SK-N-SH (cell line): ENCODE measurements around the gene HBA1.

Source experiments
- RFX5 ChIP-seq: IDR thresholded peaks from 2 replicates; pipeline ENCODE4 v1.6.1; 2012; ENCODE audit warnings: mild to moderate bottlenecking, improper control_type of control experiment, low read length
- SMC3 ChIP-seq: IDR thresholded peaks from 2 replicates; pipeline ENCODE4 v1.6.1; 2012; ENCODE audit warnings: low read depth, low read length, improper control_type of control experiment
- TF ChIP-seq, protein P1 (sequence below): fragments of 200-600 bp; sonication (generic); IDR thresholded peaks from 2 replicates; pipeline ENCODE4 v1.6.1; 2017; ENCODE audit warnings: antibody characterized with exemption, mild to moderate bottlenecking, moderate library complexity
- TF ChIP-seq, protein P2 (sequence below): IDR thresholded peaks from 2 replicates; pipeline ENCODE4 v1.6.1; 2012; ENCODE audit warnings: mild to moderate bottlenecking, low read depth, low read length, moderate library complexity

DNA sequence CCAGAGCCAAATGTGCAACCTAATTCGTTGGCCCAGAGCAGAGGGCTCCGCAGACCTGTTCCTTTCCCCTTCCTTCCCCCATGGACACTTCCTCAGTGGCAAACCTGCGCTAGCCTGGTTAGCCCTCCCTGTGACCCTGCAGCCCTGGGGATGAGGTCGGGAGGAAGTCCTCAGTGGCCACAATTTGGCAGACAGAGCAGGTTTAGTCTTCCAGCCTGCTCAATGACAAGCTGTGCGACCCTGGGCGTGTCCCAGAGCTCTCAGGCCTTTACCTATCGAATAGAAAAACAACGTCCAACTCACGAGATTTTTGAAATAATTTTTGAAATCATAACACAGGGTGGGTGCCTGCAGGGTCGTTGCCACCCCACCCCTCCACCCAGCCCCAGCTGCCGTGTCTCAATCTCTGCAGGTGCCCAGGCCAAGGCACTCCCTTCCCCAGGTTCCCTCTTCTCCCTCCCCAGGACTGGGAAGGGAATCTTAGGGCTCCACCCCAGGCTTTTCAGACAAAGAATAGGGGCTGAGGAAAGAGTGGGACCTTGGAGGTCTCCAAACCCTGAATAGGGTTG lies 9.3 kb upstream of the HBA1 start:
- TF ChIP-seq, protein P1, sequence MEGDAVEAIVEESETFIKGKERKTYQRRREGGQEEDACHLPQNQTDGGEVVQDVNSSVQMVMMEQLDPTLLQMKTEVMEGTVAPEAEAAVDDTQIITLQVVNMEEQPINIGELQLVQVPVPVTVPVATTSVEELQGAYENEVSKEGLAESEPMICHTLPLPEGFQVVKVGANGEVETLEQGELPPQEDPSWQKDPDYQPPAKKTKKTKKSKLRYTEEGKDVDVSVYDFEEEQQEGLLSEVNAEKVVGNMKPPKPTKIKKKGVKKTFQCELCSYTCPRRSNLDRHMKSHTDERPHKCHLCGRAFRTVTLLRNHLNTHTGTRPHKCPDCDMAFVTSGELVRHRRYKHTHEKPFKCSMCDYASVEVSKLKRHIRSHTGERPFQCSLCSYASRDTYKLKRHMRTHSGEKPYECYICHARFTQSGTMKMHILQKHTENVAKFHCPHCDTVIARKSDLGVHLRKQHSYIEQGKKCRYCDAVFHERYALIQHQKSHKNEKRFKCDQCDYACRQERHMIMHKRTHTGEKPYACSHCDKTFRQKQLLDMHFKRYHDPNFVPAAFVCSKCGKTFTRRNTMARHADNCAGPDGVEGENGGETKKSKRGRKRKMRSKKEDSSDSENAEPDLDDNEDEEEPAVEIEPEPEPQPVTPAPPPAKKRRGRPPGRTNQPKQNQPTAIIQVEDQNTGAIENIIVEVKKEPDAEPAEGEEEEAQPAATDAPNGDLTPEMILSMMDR: no peak
- TF ChIP-seq, protein P2, sequence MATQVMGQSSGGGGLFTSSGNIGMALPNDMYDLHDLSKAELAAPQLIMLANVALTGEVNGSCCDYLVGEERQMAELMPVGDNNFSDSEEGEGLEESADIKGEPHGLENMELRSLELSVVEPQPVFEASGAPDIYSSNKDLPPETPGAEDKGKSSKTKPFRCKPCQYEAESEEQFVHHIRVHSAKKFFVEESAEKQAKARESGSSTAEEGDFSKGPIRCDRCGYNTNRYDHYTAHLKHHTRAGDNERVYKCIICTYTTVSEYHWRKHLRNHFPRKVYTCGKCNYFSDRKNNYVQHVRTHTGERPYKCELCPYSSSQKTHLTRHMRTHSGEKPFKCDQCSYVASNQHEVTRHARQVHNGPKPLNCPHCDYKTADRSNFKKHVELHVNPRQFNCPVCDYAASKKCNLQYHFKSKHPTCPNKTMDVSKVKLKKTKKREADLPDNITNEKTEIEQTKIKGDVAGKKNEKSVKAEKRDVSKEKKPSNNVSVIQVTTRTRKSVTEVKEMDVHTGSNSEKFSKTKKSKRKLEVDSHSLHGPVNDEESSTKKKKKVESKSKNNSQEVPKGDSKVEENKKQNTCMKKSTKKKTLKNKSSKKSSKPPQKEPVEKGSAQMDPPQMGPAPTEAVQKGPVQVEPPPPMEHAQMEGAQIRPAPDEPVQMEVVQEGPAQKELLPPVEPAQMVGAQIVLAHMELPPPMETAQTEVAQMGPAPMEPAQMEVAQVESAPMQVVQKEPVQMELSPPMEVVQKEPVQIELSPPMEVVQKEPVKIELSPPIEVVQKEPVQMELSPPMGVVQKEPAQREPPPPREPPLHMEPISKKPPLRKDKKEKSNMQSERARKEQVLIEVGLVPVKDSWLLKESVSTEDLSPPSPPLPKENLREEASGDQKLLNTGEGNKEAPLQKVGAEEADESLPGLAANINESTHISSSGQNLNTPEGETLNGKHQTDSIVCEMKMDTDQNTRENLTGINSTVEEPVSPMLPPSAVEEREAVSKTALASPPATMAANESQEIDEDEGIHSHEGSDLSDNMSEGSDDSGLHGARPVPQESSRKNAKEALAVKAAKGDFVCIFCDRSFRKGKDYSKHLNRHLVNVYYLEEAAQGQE: no peak
- TF ChIP-seq RFX5 (no peak), SMC3 (no peak)
